Retinal pigment epithelial cell (primary cell): Measurements from ENCODE around the gene GTF2F1.

Experiments
- DNase-seq: peaks from one replicate; pipeline ENCODE4 v3.0.0-alpha.2; 2010; ENCODE audit warnings: low read depth
- H3K4me3 ChIP-seq: 2 replicates; pipeline ENCODE4 v1.5.1; 2011; ENCODE audit warnings: mild to moderate bottlenecking, low read length, control low read depth, moderate library complexity
- CTCF ChIP-seq: conservative IDR thresholded peaks from 2 replicates; pipeline ENCODE4 v1.5.1; 2011; ENCODE audit warnings: low read depth, low read length, control low read depth, inconsistent platforms

Gene GTF2F1

GRCh38 chr19:6379744-6380143, 13.2 kb downstream of the GTF2F1 start:
- DNase-seq, result no peak
- H3K4me3 ChIP-seq, result no peak overlapping the region
- TF ChIP-seq CTCF, result no peak

- no peak for TF ChIP-seq CTCF
- DNase-seq, result no peak
- H3K4me3 ChIP-seq, result no peak overlapping the region
Observed at GRCh38 chr19:6378486-6378885, 14.5 kb downstream of the GTF2F1 start.

- H3K4me3 ChIP-seq, result no peak overlapping the region
- TF ChIP-seq CTCF, result no peak
- DNase-seq, result peak; percentile 78
Observed at GRCh38 chr19:6378041-6378440, 14.9 kb downstream of the GTF2F1 start.

GRCh38 chr19:6376512-6377190, 16.3 kb downstream of the GTF2F1 start:
- TF ChIP-seq CTCF, result no peak
- H3K4me3 ChIP-seq, result no peak overlapping the region
- no peak for DNase-seq

- no peak for DNase-seq
- no peak for TF ChIP-seq CTCF
- no peak within 1 kb of the TSS for H3K4me3 ChIP-seq
Observed at GRCh38 chr19:6375411-6376010, 17.5 kb downstream of the GTF2F1 start, which contains the start of gene PSPN. Gene PSPN, minus strand, starts transcription at chr19:6375933. Its CDS starts 84 bp downstream, at chr19:6375849.

GRCh38 chr19:6374711-6375410, 18.1 kb downstream of the GTF2F1 start:
- no peak for DNase-seq
- H3K4me3 ChIP-seq, result no peak overlapping the region
- no peak for TF ChIP-seq CTCF
